HUES48 (cell line): ENCODE data around the gene AGPAT3.
A peak's percentile ranks its signal among the peaks of the same experiment; 100 is the strongest.

Experiments
- H3K27ac ChIP-seq: one replicate; pipeline ENCODE4 v1.7.0; 2013; ENCODE audit warnings: low read depth, low read length, inconsistent platforms
- H3K27me3 ChIP-seq: 2 replicates; pipeline ENCODE4 v1.6.1; 2013; ENCODE audit warnings: mild to moderate bottlenecking, low read length; ENCODE audit not compliant: control insufficient read depth, insufficient read depth
- H3K36me3 ChIP-seq: 2 replicates; pipeline ENCODE4 v1.6.1; 2013; ENCODE audit warnings: low read length; ENCODE audit not compliant: control insufficient read depth, insufficient read depth
- H3K4me1 ChIP-seq: 2 replicates; pipeline ENCODE4 v1.6.1; 2013; ENCODE audit warnings: mild to moderate bottlenecking, low read length; ENCODE audit not compliant: control insufficient read depth, insufficient read depth
- H3K4me3 ChIP-seq: 2 replicates; pipeline ENCODE4 v1.5.1; 2013; ENCODE audit warnings: mild to moderate bottlenecking, low read depth, low read length
- H3K9ac ChIP-seq: 2 replicates; pipeline ENCODE4 v1.6.1; 2013; ENCODE audit warnings: mild to moderate bottlenecking, low read depth, low read length, moderate library complexity
- H3K9me3 ChIP-seq: 2 replicates; pipeline ENCODE4 v1.6.1; 2013; ENCODE audit warnings: low read length; ENCODE audit not compliant: control insufficient read depth, insufficient read depth

The AGPAT3 gene

DNA sequence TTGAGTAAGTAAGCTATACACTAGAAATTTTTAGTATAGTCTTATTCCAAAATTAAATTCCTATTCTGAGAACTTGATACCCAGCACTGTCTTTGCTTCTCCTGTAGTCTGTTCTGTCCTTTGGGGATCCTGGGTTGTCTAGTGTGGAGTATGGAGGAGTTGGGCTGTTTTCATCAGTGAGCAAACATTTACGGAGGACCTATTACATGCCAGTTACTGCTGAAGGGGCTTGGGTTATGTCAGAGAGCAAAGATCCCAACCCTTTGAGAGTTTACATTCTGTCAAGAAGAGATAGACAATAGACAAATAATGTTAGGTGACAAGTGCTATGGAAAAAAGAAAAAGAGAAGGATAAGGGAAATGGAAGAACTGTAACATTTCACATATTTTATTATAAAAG is 156.0 kb downstream of the AGPAT3 start:
- no peak overlapping the region for H3K9ac ChIP-seq
- H3K9me3 ChIP-seq: no peaks in the 10 kb centered on the region
- H3K27me3 ChIP-seq: no peaks in the 10 kb centered on the region
- peaks cover 15% of the 10 kb centered on the region for H3K4me1 ChIP-seq
- no peak overlapping the region for H3K27ac ChIP-seq
- H3K36me3 ChIP-seq: no peaks in the 10 kb centered on the region
- no peak overlapping the region for H3K4me3 ChIP-seq

DNA sequence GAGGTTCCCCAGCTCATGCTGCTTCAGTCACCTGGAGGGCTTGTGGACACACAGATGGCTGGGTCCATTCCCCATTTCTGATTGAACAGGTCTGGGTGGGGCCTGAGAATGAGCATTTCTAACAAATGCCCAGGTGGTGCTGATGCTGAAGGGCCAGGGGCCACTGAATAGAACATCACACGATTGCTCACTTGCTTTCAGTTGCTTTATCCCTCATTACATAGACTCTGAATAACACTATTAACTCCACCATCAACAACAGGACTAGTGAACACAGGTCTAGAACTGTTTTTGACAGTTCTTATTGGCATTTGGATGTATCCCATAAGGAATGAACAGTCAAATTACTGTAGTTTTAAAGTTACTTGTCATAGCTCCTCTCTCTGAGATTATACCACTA is 159.2 kb downstream of the AGPAT3 start:
- Histone ChIP-seq H3K4me1 (peaks cover 25% of the 10 kb centered on the region), H3K27me3 (no peaks in the 10 kb centered on the region), H3K9ac (no peak overlapping the region), H3K4me3 (no peak overlapping the region), H3K27ac (no peak overlapping the region), H3K9me3 (no peaks in the 10 kb centered on the region), H3K36me3 (no peaks in the 10 kb centered on the region)

DNA sequence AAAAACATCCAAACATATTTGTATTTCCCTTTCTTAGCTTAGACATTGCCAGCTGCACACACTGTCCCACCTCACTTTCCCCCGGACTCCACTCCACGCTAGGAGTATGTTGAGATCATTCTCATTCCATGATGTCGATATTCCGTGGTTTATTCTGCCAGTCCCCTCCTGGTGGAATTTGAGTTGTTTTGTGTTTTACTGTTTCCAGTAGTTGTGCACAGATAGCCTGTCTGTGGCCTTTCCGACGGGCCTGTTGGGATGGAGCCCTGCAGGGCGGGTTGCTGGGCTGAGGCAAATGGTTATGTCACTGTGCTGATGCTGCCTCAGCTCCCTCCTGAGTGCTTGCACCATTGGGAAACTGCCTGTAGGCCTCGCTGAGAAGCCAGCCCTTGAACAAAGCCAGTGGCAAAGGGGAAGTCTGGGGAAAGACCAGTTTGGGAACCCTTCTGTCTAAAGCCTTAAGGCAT is 159.9 kb downstream of the AGPAT3 start:
- no peak overlapping the region for H3K9ac ChIP-seq
- peaks cover 25% of the 10 kb centered on the region for H3K4me1 ChIP-seq
- H3K27ac ChIP-seq: peak overlapping the region; percentile 39
- no peaks in the 10 kb centered on the region for H3K9me3 ChIP-seq
- no peaks in the 10 kb centered on the region for H3K36me3 ChIP-seq
- no peak overlapping the region; the same call in 1 of the 2 replicates for H3K4me3 ChIP-seq
- no peaks in the 10 kb centered on the region for H3K27me3 ChIP-seq

DNA sequence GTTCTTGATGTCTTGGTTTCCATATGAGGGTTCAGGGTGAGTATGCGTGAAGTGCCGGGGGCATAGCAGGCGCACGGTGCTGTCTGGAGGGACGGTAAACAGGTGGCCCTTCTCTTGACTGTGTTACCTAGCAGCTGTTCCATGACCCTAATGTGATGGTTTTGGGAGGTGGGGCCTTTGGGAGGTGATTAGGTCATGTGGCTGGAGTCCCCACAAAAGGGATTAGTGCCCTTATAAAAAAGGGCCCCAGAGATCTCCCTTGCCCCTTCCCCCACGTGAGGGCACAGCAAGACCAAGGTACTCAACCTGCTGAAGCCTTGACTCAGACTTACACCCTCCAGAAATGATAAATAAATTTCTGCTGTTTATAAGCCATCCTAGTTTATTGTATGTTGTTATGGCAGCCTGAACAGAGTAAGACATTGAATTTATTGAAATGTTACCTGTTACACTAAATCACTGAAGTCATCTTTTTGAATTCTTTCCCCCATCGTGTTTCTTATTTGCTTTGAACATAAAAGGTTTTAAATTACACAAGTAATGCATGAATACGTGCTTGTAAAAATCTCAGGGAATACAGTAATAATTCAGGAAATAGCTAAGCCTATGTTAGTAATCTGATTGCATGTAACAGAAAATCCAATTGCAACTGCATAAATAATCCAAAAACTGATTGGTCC is 162.7 kb downstream of the AGPAT3 start:
- no peaks in the 10 kb centered on the region for H3K27me3 ChIP-seq
- no peaks in the 10 kb centered on the region for H3K9me3 ChIP-seq
- peaks cover 25% of the 10 kb centered on the region for H3K4me1 ChIP-seq

DNA sequence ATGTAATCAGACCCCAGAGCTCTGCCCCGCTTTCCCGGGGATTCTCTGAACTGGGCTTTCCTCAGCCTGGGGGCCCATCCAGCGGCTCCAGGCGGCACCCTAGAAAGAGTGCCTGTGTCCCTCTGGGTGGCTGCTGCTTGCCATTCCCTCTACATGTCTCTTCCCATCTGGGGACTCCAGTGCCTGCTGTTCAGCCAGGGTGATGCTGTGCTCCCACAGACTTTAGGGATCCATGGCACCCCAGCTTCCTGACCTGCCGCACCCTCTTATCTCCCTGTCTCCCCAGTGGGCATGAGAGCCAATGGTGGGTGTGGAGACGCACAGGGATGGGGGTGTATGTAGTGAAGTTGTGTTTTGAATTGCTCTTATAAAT is 163.2 kb downstream of the AGPAT3 start:
- H3K4me1 ChIP-seq: peaks cover 25% of the 10 kb centered on the region
- no peak overlapping the region for H3K9ac ChIP-seq
- no peaks in the 10 kb centered on the region for H3K27me3 ChIP-seq
- H3K27ac ChIP-seq: no peak overlapping the region
- H3K9me3 ChIP-seq: no peaks in the 10 kb centered on the region
- peaks cover 9% of the 10 kb centered on the region for H3K36me3 ChIP-seq
- no peak overlapping the region for H3K4me3 ChIP-seq

More for the DNA sequence above, 162.7 kb downstream of the AGPAT3 start:
- no peak overlapping the region for H3K27ac ChIP-seq
- H3K4me3 ChIP-seq: no peak overlapping the region
- H3K9ac ChIP-seq: no peak overlapping the region
- H3K36me3 ChIP-seq: peaks cover 3% of the 10 kb centered on the region

DNA sequence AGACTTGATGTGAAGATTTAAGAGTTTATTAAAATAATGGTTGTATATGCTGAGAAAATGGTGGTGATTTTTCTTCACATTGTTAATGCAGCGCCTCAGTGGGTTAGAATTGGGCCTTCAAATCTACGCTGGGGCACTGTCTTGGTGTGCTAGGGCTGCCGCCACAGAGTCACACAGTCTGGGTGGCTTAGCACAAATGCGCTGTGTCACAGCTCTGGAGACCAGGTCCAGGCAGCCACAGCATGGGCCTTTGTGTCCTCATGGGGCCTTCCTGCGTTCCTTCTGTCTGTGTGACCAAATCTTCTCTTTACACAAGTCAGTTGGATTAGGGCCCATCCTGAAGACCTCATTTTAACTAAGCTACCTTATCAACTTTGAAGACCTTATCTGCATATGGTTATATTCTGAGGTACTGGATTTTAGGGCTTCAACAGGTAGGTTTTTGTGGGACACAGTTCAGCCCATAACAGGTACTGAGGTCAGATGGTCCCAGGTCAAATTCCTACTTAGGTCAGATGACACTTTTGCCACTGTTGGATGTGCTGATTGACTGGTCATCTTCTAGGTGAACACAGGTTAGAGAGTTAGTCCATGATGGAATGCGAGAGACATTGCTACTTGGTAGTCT is 164.6 kb downstream of the AGPAT3 start:
- Histone ChIP-seq H3K9me3 (no peaks in the 10 kb centered on the region), H3K27ac (no peak overlapping the region), H3K4me1 (peaks cover 25% of the 10 kb centered on the region), H3K36me3 (peaks cover 18% of the 10 kb centered on the region), H3K9ac (no peak overlapping the region), H3K27me3 (no peaks in the 10 kb centered on the region), H3K4me3 (no peak overlapping the region)

DNA sequence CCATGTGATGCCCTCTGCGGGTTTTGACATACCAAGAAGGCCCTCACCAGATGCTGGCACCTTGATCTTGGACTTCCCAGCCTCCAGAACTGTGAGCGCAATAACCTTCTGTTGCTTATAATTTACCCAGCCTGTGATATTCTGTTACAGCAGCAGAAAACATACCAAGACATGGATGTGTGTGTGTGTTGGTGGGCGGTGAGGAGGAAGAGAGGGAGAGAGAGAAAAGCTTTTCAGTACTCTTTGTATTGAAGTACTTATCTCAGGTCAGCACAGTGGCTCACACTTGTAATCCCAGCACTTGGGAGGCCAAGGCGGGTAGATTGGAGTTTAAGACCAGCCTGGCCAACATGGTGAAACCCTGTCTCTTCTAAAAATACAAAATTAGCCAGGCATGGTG is 170.2 kb downstream of the AGPAT3 start:
- Histone ChIP-seq H3K27ac (no peak overlapping the region), H3K4me3 (no peak overlapping the region), H3K36me3 (peaks cover 62% of the 10 kb centered on the region), H3K4me1 (no peaks in the 10 kb centered on the region), H3K9me3 (no peaks in the 10 kb centered on the region), H3K27me3 (no peaks in the 10 kb centered on the region), H3K9ac (no peak overlapping the region)
